Tibial nerve (tissue), 4 donors: ENCODE measurements around the gene BTBD10. TPM values are rescaled to one million over a fixed set of nuclear protein-coding genes. Genes with fewer than 3 reads are reported as not detected.

Experiments
- DNase-seq, 2 donors: peaks; one replicate each; pipeline ENCODE4 v3.0.0-alpha.2; 2019; ENCODE audit warnings: low spot score in 2 of 2
- H3K27ac ChIP-seq, 4 donors: fragments of 200-600 bp; sonication (generic) in 3 of 4; one replicate each; pipeline ENCODE4 v1.5.1; 2017 to 2019; ENCODE audit warnings: mild to moderate bottlenecking in 1 of 4
- H3K27me3 ChIP-seq, 2 donors: fragments of 200-600 bp; sonication (generic) in 1 of 2; one replicate each; pipeline versions ENCODE4 v1.5.1 to v1.6.0; 2017 to 2019
- H3K36me3 ChIP-seq, 3 donors: fragments of 200-600 bp; sonication (generic); one replicate each; pipeline ENCODE4 v1.5.1; 2018 to 2019
- H3K4me1 ChIP-seq, 4 donors: fragments of 200-600 bp; sonication (generic) in 3 of 4; one replicate each; pipeline ENCODE4 v1.5.1; 2017 to 2019
- H3K4me3 ChIP-seq, 4 donors: fragments of 200-600 bp; sonication (generic) in 3 of 4; one replicate each; pipeline ENCODE4 v1.5.1; 2017 to 2019; ENCODE audit warnings: mild to moderate bottlenecking in 1 of 4, moderate library complexity in 1 of 4
- H3K9me3 ChIP-seq, 4 donors: fragments of 200-600 bp; sonication (generic) in 3 of 4; one replicate each; pipeline ENCODE4 v1.5.1; 2017 to 2019
- CTCF ChIP-seq, 5 experiments: fragments of 200-600 bp in 3 of 5; fragments of 450-650 bp in 2 of 5; sonication (generic) in 3 of 5; IDR thresholded peaks; one replicate each; pipeline ENCODE4 v1.5.1; 2016 to 2019; ENCODE audit warnings: antibody characterized with exemption in 5 of 5, mild to moderate bottlenecking in 3 of 5, moderate library complexity in 2 of 5
- EP300 ChIP-seq, 2 donors: sonication (generic); formaldehyde crosslinking; IDR thresholded peaks; one replicate each; pipeline ENCODE4 v1.6.1; 2017; ENCODE audit warnings: antibody characterized with exemption in 2 of 2, mild to moderate bottlenecking in 1 of 2
- POLR2A ChIP-seq, 2 donors: fragments of 450-650 bp; IDR thresholded peaks; one replicate each; pipeline ENCODE4 v1.6.1; 2017; ENCODE audit warnings: antibody characterized with exemption in 2 of 2, mild to moderate bottlenecking in 2 of 2, moderate library complexity in 2 of 2
- WGBS, 2 donors: methylation state at CpG; one replicate each; pipeline ENCODE4 v1.1.5; 2018; 5-methylcytosine and 5-hydroxymethylcytosine counted together
- total RNA-seq, 4 donors: library from RNA; depleted of rRNA; stranded (reverse); fragments of >200 nt; gene quantifications; one replicate each; pipeline ENCODE4 v1.1.0, GENCODE V29; 2016

The BTBD10 gene
- total RNA-seq, 4 donors from 2014 or later, result 29.8 to 37.0 (median 33.7) TPM

- WGBS, 2 donors, result 84 to 90% methylated on average over 4 of the region's 4 CpGs
- no peak overlapping the region for H3K4me3 ChIP-seq
- no peak for DNase-seq
- no peaks in the 10 kb centered on the region for H3K27me3 ChIP-seq
- no peak overlapping the region for H3K27ac ChIP-seq
- no peak for TF ChIP-seq EP300 (IDR thresholded peaks at IDR 0.05)
- no peak for TF ChIP-seq CTCF (IDR thresholded peaks at IDR 0.05)
- TF ChIP-seq POLR2A (IDR thresholded peaks at IDR 0.05), result no peak
- H3K9me3 ChIP-seq, result no peaks in the 10 kb centered on the region
- peaks cover 0 to 32% (median 6%) of the 10 kb centered on the region in 4 donors for H3K4me1 ChIP-seq
- peaks cover 0 to 11% (median 0%) of the 10 kb centered on the region in 3 donors for H3K36me3 ChIP-seq
These were observed 120.0 kb downstream of the BTBD10 start for GRCh38 chr11:13343067-13343466.

GRCh38 chr11:13341026-13341425 lies 122.0 kb downstream of the BTBD10 start:
- Histone ChIP-seq H3K4me1 (peaks cover 0 to 41% (median 16%) of the 10 kb centered on the region in 4 donors), H3K27ac (no peak overlapping the region)
- WGBS, 2 donors, result 69 to 79% methylated on average over 5 of the region's 5 CpGs

GRCh38 chr11:13339195-13340153 lies 123.5 kb downstream of the BTBD10 start:
- Histone ChIP-seq H3K4me3 (no peak overlapping the region), H3K4me1 (peaks cover 0 to 57% (median 23%) of the 10 kb centered on the region in 4 donors), H3K27ac (peak overlapping the region in 2 of 4 donors; percentile 35 to 83), H3K36me3 (peaks cover 0 to 4% (median 0%) of the 10 kb centered on the region in 3 donors), H3K9me3 (no peaks in the 10 kb centered on the region), H3K27me3 (no peaks in the 10 kb centered on the region)
- TF ChIP-seq CTCF (IDR thresholded peaks at IDR 0.05), result no peak
- TF ChIP-seq EP300 (IDR thresholded peaks at IDR 0.05), result no peak
- no peak for TF ChIP-seq POLR2A (IDR thresholded peaks at IDR 0.05)
- WGBS, 2 donors, result 59 to 65% methylated on average over 11 of the region's 11 CpGs
- no peak for DNase-seq

More at GRCh38 chr11:13341026-13341425, 122.0 kb downstream of the BTBD10 start:
- H3K27me3 ChIP-seq, result no peaks in the 10 kb centered on the region
- H3K4me3 ChIP-seq, result no peak overlapping the region
- peaks cover 0 to 4% (median 0%) of the 10 kb centered on the region in 3 donors for H3K36me3 ChIP-seq
- no peak for DNase-seq
- no peak for TF ChIP-seq POLR2A (IDR thresholded peaks at IDR 0.05)
- TF ChIP-seq CTCF (IDR thresholded peaks at IDR 0.05), result no peak
- TF ChIP-seq EP300 (IDR thresholded peaks at IDR 0.05), result no peak
- no peaks in the 10 kb centered on the region for H3K9me3 ChIP-seq

GRCh38 chr11:13338427-13339069 lies 124.5 kb downstream of the BTBD10 start:
- Histone ChIP-seq H3K4me1 (peaks cover 0 to 60% (median 31%) of the 10 kb centered on the region in 4 donors), H3K4me3 (peak overlapping the region in 3 of 4 donors; percentile 1 to 30 (median 13)), H3K27ac (peak overlapping the region in 3 of 4 donors; percentile 61 to 83 (median 81)), H3K27me3 (no peaks in the 10 kb centered on the region), H3K36me3 (peaks cover 0 to 4% (median 0%) of the 10 kb centered on the region in 3 donors), H3K9me3 (no peaks in the 10 kb centered on the region)
- 74 to 75% methylated on average over 9 of the region's 9 CpGs for WGBS, 2 donors
- peak in 1 of 2 donors; percentile 2 for TF ChIP-seq EP300 (IDR thresholded peaks at IDR 0.05)
- no peak for TF ChIP-seq POLR2A (IDR thresholded peaks at IDR 0.05)
- no peak for DNase-seq

- Histone ChIP-seq H3K27ac (peak overlapping the region in 3 of 4 donors; percentile 61 to 83 (median 81)), H3K27me3 (no peaks in the 10 kb centered on the region), H3K9me3 (no peaks in the 10 kb centered on the region), H3K4me3 (peak overlapping the region in 3 of 4 donors; percentile 1 to 30 (median 13)), H3K36me3 (peaks cover 0 to 4% (median 0%) of the 10 kb centered on the region in 3 donors), H3K4me1 (peaks cover 0 to 65% (median 34%) of the 10 kb centered on the region in 4 donors)
- no peak for DNase-seq
- WGBS, 2 donors, result 1% methylated on average over 5 of the region's 5 CpGs
- TF ChIP-seq POLR2A (IDR thresholded peaks at IDR 0.05) (no peak), EP300 (IDR thresholded peaks at IDR 0.05) (peak in 1 of 2 donors; percentile 21)
These were observed 125.0 kb downstream of the BTBD10 start for GRCh38 chr11:13338019-13338426.

Other genes with a start within 250 kb of the BTBD10 start
- gene BMAL1, start 185.4 kb downstream of the BTBD10 start, total RNA-seq, result 10 to 100 TPM; 34.5 to 61.2 (median 58.0) TPM
- not detected for gene PTH, start 32.8 kb upstream of the BTBD10 start, total RNA-seq
- gene FAR1, start 205.4 kb upstream of the BTBD10 start, total RNA-seq, result 10 to 100 TPM; 54.6 to 64.0 (median 60.3) TPM